Measurements from ENCODE around the gene CHD6.

The CHD6 gene

DNA sequence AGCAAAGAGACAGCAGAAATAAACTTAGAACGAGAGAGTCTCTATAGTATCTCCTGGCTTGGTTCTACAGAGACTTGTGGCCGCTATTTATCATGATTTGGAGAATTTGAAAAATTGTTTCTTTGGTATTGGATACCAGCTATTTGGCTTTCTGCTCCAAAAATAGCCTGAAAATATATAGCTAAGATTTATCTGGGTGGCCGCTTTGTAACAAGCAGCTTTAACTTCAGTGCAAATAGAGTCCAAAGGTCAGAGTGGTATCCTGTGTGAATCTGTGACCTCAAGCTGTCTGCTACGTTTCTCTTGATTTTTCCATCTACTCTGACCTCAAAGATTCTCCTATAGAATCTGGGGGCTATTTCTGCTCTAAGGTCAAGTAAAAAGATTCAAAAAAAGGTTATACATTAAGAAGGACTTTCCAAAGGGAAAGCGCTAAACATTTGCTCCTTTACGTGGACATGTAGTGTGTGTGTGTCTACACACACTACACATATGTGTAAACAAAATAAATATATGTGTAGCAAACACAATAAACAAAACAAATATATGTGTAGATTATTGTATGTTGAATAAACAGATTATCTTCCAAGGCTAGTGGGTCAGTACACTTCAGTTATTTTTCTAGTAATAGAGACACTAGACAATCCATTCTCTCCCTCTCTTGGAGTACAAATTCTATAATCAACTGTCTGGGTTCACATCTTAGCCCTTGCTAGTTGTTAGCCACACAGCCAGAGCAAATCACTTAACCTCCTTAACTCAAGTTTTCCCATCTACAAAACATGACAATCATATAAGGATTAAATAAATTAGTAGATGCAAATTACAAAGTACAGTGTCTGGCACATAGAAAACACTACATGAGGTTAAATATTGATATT lies 40.8 kb downstream of the CHD6 start:
- DNase-seq: peak; percentile 66

DNA sequence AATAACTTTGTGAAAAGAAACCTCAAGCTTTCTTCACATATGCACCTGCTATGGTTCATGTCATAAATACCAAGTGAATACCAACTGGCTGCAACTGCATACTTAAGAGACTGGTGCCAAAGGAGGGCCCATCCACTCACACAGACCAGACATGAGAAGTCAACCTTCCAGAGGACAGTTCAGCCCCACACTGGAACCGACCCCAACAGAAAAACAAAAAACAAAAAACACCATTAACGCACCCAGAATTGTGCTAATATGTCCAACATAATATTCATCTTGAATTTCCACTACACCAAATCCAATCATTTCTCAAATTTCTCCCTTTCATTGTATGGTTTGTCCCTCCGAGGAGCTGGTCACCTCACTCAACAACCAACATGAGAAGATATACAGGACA lies 42.8 kb downstream of the CHD6 start:
- no peak for DNase-seq

DNA sequence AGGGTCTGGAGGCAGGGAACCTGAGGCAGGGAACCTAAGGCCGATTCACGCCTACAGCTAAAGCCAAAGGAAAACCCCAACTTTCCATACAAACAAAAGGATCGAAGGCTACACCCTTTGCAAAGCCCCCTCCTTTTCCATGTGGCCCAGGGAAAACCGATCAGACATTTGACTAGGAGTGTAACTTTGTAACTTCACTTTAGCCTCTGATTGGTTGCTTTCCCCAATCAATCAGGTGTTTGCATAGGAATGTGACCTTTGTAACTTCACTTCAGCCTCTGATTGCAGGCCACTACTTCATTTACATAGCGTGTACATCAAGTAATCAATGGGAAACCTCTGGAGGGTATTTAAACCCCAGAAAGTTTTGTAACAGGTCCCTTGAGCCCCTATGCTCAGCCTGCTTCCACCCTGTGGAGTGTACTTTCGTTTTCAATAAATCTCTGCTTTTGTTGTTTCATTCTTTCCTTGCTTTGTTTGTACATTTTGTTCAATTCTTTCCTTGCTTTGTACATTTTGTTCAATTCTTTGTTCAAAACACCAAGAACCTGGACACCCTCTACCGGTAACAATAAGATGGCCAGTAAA lies 43.3 kb downstream of the CHD6 start:
- no peak for DNase-seq

DNA sequence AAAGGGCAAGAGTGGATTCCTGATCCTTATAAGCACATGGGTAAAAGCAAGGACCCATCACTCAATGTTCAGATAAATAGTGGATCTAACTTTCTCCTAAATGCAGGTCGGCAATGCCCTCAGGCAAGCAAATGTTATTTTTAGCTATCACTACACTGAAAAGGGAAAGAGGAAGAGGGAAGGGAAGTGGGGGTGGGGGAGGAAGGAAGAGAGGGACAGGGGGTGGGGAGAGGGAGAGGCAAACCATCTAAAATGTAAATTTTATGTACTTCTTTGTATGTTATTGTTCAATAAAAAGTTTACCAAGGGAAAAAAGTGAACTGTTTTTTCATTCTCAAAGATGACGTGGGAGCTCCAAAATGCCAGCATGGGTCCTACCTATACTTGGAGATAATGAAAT lies 44.2 kb downstream of the CHD6 start:
- no peak for DNase-seq

DNA sequence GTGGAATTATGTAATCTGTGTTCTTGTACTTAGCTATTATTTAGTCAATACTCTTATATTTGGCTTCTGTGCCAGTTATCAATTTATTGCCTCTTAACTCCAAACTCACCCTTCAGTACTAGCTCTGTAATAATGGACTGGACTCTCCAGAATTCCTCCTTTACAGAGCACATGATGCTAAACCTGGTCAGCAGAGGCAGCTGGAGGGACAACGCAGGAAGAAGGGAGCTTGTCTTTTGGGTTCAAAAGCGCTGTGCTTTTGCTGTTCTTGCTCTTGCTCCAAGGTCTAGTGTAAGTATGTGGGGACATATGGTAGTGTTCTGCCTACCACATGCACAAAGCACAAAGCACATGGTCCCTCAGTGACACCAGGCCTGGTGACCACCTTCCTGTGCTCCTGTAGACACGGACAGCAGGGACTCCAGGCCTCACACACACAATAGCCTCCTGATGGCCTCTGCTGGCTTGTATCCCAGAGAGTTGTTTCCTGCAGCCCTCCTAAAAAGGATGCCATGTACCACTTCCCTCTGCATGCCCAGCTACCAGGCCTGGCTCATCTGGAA lies 46.1 kb downstream of the CHD6 start:
- no peak for DNase-seq

DNA sequence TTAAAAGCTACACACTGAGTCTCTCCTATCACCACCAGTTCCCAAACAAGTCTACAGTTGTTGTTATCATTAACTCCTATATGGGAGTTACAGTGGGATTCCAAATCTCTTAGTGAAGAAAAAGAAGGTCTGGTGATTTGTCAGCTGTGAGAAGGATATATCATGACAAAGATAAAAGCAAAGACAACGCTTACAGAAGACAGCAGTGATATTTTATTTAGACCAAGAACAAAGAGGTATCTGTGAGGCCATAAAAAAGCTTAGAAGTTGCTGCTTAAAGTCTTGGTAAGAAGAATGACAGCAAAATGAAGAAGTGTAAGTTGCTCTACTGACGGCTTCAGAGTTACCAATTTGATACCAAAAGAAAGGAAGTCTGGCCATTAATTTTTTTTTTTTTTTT lies 47.2 kb downstream of the CHD6 start:
- no peak for DNase-seq

DNA sequence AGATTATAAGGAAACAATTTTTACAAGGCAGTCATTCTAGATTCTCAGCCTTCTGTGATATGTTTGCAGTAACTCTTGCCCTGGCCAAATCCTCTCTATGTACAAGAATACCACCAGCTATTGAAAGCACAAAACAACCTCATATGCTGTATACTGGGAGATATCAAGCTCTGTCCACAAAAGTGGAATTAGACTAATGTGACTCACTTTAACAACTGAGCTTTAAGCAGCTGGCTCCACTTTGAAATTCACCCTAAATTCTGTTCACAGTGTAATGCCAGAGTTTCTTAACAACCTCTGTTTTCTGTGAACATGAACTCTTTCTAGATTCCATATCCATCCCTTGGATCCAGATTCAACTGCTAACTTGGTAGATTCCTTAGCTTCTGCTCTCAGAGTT lies 47.6 kb downstream of the CHD6 start:
- no peak for DNase-seq

DNA sequence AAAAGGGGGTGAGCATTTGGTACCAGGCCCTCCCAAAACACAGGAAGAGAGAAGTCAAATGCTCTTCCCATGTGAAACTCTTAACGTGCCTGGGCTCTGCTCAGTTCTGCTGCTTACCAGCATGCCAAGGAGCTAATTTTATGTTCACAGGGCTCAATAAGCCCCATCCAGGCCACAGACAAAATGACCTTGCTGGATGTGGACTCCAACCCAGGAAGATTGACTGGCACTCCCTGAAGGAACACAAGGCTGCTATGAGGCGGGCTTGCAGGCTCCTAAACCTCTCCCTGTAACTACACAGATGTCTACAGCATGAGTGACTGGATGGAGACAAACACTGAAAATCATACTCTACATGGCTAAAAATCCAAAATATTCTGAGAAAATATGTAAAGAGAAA lies 50.6 kb downstream of the CHD6 start:
- DNase-seq: no peak

DNA sequence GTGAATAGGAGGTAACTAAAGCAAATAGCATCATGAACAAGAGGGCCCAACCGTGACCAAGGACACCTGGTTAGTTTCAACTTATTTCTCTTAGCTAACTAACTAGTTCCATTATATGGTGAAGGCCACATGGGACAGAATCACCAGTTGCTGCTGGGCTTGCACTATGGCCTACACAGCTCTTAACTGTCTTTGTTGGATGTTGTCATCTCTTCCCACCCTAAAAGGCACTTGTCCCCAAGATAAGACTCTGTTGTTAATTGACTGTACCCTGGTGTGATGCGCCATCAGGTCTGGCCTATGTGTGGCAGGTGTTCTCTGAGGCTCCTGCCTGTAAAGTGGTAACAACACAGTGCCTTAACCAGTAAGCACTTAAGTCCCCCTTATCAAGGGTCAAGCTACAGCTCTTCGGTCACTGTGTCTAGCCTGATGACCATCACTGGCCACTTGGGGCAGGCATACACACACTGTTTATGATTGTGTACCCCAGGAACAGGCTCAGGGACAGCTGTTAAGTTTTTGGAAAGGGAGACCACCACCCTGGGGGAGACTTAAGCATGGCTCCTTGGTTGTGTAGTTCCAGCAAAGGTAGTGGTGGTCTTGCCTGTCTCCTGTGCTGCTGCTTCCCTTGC lies 51.2 kb downstream of the CHD6 start:
- DNase-seq: no peak

DNA sequence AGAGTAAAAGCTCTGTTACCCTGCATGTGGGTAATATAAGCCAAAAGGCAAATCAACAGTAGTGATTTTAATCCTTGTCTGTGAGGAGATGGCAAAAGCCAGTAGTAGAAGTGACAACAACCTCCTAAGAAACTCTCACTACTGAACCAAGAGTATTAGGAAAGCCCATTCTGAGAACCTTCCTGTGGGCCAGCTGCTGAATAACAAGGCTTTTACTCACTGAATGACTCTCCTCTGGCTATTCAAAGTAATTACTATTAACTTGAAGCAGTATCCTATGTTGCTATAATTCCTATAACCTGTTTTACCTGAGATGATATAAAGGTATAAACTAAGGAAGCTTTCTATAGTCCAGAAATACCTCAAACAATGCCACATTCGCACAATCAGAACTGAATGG lies 55.1 kb downstream of the CHD6 start:
- DNase-seq: no peak

DNA sequence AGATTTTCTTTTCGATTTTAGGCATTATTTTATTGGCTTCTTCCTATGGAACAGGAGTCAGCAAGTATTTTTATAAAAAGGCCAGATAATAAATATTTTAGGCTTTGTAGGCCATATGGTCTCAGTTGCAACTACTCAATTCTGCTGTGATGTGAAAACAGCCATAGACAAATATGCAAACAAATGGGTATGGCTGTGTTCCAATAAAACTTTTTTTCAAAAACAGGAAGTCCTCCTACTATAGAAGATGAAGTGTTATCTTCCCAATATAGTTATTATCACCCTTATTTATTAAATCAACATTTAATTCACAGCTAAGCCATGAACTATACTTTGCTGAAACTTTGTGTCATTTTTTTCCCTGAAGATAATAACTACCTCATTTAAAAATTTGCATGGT lies 57.2 kb downstream of the CHD6 start:
- DNase-seq: peak; percentile 48

DNA sequence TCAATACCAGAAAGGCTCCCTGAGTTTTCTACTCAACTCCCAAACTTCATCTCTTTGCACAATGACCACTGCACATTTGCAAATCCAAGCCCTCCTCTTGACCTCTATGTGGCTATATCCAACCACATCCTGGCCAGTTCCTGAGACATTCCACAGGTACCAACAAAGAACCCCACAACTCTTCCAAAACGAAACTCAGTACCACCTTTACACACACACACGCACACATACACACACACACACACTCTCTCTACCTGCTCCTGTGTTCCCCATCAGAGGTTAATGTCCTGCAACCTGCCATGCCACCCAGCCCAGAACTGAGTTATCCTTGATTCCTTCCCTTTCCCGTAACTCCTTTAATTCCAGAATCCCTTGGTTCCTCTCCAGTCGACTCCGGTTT lies 58.5 kb downstream of the CHD6 start:
- no peak for DNase-seq

DNA sequence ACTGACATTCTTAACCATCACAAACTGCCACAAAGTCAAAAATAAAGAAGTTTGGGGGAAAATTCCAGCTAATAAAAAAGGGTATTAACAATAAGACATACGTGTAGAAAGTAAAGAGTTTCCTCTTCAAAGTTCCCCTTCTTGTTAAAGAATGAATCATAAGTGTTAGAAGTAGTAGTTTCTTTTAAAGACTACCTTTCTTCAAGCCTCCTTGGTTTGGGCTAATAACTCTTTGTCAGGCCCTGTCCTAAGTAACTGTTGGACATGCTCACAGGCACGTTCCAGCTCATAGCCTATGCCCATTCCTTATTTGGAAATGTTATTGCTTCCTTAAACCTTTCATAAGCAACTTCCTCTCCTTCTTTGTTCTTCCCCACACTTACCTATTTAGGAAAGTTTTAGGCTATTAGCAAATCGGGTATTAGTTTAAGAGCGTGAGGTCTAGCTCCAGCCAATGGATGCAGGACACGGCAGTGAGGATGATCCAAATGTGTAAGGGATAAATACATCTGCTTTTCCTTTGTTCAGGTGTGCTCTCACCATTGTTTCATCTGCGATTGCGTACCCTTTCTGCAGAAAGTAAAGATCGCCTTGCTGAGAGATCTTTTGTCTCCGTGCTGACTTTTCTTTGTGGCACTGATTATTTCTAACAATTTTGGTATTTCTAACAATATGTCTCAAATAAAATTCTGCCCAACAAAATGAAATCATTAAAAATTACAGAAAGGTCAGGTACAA lies 64.9 kb downstream of the CHD6 start:
- DNase-seq: no peak

DNA sequence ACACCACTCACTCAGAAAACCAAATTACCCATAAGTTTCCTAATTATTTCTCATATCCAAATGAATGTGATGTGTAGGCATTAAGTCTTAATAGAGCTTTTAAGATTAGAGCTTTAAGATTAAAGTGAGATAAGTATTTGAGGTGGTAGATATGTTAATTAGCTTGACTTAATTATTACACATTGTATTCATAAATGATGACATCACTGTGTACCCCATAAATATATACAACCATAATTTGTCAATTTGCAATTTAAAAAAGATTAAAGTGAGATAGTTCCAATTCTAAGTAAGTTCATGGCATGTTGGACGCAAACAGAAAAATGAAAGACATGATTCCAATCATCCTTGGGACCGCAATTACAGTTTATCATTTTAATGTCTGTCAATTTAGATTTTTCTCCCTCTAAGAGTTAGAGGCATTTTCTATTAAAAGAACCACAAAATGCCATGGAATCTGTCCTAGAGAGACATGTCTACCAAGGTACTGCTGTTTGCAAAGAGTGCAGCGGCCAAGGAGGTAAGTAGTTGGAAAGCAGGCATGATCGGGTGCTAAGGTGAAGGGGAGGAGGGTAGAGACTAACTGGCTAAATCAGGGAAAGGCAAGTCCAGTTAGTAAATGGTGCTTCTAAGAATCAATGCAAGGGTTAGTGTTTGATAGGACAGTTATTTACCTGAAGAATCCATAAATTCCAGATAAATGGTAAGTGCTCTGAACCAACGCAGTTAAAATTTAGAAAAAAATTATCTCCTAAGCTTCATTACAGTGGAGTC lies 65.7 kb downstream of the CHD6 start:
- DNase-seq: no peak

DNA sequence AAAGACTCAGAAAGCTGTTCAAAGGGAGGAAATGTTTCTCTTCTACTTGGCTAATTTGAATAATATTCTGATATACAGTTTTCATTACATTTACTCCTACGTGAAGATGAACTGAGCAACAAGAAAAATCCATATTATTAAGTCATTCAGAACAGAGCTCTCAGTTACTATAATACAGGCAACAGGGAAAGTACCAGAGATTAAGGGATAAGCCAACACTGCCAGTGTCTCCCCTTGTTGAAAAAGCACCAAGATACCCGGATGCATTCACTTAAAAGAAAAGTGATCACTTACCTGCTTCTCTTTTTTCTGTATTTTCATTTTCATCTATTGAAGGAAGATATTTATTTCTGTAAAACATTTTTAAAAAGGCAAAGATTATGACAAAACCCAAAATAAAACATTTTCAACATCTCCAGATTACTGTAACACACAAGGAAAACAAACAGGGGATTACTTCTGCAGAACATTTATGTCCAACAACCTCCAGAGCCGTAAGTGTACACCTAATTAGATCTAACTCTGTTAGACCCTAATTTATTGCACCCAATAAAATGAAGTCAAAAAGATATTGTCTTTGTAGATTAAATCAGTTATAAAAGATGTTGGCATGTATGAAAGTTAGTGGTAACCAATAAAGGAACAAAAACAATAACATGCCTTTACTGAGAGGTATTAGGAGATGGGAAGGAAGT lies 67.0 kb downstream of the CHD6 start:
- DNase-seq: no peak

DNA sequence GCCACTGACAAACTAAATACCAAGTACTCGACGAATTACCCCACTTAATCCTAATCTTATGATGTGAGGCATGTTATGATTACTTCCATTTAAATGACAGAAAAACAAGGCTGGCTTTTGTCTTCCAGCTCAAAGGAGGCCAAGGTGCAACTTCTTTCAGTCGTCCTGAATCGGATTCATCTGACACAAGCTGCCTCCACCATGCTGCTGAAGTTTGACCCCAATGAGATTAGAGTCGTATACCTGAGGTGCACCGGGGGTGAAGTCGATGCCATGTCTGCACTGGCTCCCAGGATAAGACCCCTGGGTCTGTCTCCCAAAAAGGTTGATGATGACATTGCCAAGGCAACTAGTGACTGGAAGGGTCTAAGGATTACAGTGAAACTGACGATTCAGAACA lies 71.0 kb downstream of the CHD6 start:
- DNase-seq: no peak

DNA sequence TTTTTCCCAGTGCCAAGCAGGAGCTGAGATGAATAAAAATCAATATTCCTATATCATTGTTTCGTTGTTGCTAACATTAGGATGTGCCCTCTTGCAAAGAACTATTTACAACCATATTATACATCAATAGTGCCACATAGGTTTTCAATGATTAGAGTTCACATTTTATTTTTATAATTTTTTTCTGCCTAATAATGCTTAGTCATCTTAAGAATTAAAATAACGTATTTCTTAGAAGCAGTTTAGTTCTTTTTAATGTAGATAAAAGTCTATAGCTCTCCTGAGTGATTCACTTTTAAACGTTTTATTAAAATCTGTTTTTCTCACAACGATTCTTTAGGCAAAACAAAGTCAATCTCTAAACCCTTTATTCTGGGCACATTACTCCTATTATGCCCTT lies 71.6 kb downstream of the CHD6 start:
- DNase-seq: no peak

DNA sequence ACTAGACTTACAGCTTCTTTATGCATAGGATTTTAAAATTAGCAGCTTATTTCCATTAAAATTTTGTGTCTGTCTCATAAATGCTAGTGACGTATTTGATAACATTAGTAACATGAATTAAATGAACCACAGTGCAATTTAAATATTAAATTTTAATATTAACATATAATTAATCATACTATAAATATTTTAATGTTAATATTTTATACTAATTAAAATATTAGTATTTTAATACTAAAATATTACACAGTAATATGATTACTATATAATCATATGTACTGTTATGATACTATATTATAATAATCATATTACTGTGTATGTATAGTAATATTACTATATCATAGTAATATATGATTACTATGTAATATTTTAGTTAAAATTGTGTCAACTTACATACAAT lies 73.7 kb downstream of the CHD6 start:
- no peak for DNase-seq

DNA sequence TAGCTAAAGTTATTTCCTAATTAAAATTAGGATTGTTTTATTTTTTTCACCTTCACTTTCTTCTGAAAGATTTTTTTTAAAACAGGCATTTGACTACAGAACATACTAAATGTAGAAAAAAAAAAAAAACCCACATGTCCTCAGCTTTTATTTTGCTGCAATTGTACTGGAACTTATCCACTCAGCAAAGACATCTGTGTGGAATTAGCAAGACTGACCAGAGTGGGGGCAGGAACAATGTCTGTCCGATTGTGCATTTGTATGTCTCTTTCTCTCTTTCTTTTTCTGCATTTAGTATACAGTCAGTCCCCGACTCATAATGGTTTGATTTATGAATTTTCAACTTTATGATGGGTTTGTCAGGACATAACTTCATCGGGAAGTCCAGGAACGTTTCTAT lies 77.3 kb downstream of the CHD6 start:
- DNase-seq: no peak

DNA sequence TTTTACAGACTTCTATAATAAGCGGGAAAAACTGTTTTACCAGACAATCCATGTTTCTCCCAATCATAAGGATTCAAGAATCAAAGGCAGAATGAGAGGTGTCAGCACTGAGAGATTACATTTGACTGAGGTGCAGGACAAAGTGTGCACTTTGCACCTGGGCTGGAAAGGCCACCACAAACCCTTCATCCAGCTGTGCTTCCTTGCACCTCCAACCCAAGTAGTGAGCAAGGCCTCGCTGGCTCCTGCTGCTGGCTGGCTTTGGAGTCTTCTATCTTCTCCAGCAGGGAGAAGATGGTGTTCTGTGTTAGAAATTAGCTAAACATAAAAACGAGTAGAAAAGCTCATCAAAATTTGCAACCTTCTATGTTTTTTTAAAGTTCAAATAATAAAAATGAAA lies 77.7 kb downstream of the CHD6 start:
- DNase-seq: no peak

DNA sequence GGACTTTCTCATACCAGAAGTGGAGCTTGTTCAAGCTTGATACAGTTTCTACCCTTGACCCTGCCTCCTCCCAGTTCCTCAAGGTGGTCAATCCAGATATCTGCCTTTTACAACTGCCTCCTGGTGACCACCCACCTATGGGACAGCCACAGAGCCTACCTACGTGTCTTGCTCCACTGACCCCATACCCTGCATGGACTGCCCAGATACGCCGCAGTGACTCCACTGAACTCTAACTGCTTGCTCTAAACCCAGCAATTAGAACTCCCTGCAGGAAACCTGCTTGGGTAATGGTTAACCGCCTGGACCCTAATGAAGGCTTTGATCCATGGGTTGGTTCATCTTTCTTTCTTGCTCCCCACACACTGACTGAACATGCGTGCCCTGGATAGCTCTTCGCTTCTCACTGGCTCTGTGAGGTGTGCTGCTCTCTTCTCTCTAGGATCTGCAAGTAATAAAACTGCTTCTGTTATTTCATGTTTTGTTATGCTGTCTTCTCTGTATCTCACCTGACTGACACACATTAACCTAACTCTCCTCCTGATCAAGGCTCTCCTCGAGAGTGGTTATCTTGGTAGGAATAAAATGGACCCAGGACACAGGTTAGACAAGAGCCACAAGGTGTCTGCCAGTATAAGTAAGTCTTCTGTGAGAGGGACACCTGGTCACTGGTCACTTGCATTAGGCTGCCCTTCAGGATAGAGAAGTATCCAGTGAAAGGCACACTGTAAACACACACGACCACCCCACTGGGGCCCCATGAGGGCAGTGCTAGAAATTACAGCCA lies 79.2 kb downstream of the CHD6 start:
- DNase-seq: no peak

Data from DMS53 (cell line).